Stimulated activated CD8-positive, alpha-beta memory T cell treated with anti-CD3 and anti-CD28 coated beads, Interleukin-12 subunit alpha, Interleukin-12 subunit beta, amount 100 ng/mL, for 4 hours (primary cell): ENCODE results near the gene HYLS1.

Experiments used
- DNase-seq: peaks from one replicate; pipeline ENCODE4 v3.0.0-alpha.2; 2020; ENCODE audit warnings: low read depth

HYLS1 gene

DNA sequence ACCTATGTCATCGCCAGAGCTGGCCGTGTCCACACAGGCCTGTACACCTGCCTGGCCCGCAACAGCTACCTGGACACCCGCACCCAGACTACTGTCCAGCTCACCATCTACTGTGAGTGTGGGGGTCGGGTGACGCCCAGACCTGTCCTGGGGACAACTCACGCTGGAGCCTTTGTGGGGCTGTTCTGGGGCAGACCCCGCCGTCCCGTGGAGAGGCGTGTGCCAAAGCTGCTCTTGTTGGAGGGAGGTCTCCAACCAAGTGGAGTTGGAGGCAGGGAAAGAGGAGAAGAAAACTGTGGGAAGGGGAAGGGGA lies 62.7 kb downstream of the HYLS1 start:
- DNase-seq, result no peak
